Activated T-cell treated with anti-CD3 and anti-CD28 coated beads, Interleukin-2, amount 50 U/mL, for 4 hours (primary cell): ENCODE measurements around the gene NIPAL1. TPM values are rescaled to one million over a fixed set of nuclear protein-coding genes. Genes with fewer than 3 reads are reported as not detected.
A peak's percentile ranks its signal among the peaks of the same experiment; 100 is the strongest.
"Not testable (repeated sequence)": the region's sequence is repeated elsewhere in the genome, so short reads cannot be mapped to it uniquely, and the experiment has no call there.

Experiments used
- ATAC-seq, 2 donors: fragments of 200-7000 bp; cut with Tn5 transposase; one replicate each; pipeline ENCODE4 v1.10.0; 2021
- DNase-seq: peaks from one replicate; pipeline ENCODE4 v3.0.0-alpha.2; 2020
- H3K27me3 Mint-ChIP-seq: one replicate; pipeline ENCODE4 v1.8.0; 2021; ENCODE audit warnings: low read depth, mixed read lengths
- H3K36me3 Mint-ChIP-seq: one replicate; pipeline ENCODE4 v1.8.0; 2022; ENCODE audit warnings: mixed read lengths; ENCODE audit not compliant: insufficient read depth
- H3K4me1 Mint-ChIP-seq: one replicate; pipeline ENCODE4 v1.8.0; 2021; ENCODE audit warnings: low read depth, mixed read lengths
- H3K4me3 Mint-ChIP-seq: one replicate; pipeline ENCODE4 v1.8.0; 2021; ENCODE audit warnings: mild to moderate bottlenecking, moderate library complexity, mixed read lengths
- H3K9me3 Mint-ChIP-seq: one replicate; pipeline ENCODE4 v1.8.0; 2021; ENCODE audit warnings: mixed read lengths
- total RNA-seq, 3 donors: library from RNA; stranded (reverse); gene quantifications; one replicate each; pipeline ENCODE4 v1.2.1, GENCODE V29; 2021

Gene NIPAL1
- 1 to 10 TPM; 8.6 to 8.9 (median 8.8) TPM for total RNA-seq

DNA sequence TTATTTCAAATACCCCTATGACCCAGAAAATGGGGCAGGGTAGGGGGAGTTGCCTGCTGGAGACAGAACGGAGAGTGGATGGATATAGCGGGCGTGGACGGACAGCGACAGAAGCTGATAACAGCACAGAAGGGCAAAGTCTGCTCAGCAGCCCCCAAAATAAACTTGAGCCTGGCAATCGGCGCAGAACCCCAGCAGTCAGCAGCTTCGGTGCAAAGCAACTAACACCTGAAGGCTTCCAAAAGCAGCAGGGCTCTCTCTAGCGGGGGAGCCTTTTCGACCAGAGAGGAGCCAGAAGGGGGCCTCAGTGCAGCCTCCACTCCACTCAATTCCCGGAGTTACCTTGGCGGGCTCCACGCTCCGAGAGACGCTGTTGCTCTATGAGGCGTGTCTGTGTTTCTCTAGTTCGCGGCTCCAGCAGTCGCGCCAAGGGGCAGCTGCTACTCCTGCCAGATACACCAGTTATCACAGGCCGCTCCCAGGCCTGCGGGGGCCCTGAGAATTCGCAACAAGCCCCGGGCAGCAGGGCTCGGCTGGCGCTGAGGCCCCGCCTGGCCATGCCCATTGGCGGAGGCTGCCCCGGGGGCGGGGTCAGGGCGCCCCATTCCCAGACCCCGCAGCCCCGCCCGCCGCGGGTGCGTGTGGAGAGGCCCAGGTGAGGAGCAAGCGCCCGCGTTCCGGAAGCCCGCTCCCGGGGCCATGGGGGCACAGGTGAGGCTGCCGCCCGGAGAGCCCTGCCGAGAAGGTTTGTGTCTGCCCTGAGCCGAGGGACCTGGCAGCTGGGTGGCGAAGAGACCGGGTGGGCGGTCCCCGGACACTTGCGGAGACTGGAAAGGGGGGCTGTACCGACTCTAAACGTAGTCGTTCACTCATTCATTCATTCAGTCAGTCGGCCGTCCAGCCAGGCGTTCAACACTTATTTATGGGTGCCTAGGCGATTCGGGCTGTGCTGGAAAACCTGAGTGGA, at the start of gene NIPAL1, which contains the start of gene CNGA1:
NIPAL1 (plus strand) TSS at position 632 of the 967 bp plus-strand sequence; CDS start at position 700, 68 bp downstream.
CNGA1 (minus strand) TSS at position 541 of the 967 bp plus-strand sequence. CDS start 63,992 bp downstream, outside the sequence.
- peak within 1 kb of the TSS; percentile 86 for H3K4me3 Mint-ChIP-seq
- peak; percentile 91 for ATAC-seq
- DNase-seq: peak; percentile 67
- H3K36me3 Mint-ChIP-seq: no peaks in the 10 kb centered on the region
- peaks cover 22% of the 10 kb centered on the region for H3K4me1 Mint-ChIP-seq
- H3K27me3 Mint-ChIP-seq: peaks cover 17% of the 10 kb centered on the region
- peaks cover 4% of the 10 kb centered on the region for H3K9me3 Mint-ChIP-seq

DNA sequence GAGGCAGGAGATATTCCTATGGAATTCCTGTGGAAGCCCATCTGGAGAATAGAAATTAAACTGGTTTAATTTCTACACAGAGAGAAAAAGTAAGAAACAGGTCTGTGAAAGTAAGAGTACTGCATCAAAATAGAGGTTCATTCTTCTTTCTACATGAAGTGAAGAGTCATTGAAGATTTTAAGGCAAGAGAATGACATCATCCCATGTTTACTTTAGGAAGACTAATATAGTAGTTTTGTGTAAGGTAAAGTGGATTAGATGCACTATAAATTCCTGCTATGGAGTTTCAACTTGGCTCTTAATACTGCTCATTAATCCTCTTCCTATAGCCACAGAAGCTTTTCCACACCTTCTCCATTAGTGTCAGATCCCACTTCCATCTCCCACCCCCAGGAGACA, 47.7 kb upstream of the NIPAL1 start:
- Mint-ChIP-seq H3K4me3 (no peak overlapping the region), H3K9me3 (no peaks in the 10 kb centered on the region), H3K27me3 (peaks cover 5% of the 10 kb centered on the region), H3K4me1 (no peaks in the 10 kb centered on the region), H3K36me3 (no peaks in the 10 kb centered on the region)
- ATAC-seq: no peak
- no peak for DNase-seq

DNA sequence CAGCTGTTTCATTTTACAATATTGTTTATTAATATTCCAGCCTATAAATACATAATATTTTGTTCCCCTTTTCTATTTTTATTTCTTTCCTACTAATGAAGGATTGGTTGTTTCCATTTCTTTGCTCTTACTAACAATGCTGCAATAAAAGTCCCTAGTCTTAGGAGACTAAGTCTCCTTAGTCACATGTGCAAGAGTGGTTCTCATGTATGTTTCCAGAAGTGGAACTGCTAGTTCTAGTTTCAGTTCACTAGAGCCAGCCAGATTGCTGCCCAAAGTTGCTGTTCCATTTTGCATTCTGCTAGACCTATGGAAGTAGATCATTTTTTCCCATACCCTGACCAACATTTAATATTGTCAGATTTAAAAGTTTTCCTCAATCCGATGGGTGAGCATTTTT, 44.4 kb upstream of the NIPAL1 start:
- Mint-ChIP-seq H3K4me3 (no peak overlapping the region), H3K4me1 (no peaks in the 10 kb centered on the region), H3K36me3 (no peaks in the 10 kb centered on the region), H3K9me3 (no peaks in the 10 kb centered on the region), H3K27me3 (peaks cover 6% of the 10 kb centered on the region)
- ATAC-seq (no peak), DNase-seq (no peak)

DNA sequence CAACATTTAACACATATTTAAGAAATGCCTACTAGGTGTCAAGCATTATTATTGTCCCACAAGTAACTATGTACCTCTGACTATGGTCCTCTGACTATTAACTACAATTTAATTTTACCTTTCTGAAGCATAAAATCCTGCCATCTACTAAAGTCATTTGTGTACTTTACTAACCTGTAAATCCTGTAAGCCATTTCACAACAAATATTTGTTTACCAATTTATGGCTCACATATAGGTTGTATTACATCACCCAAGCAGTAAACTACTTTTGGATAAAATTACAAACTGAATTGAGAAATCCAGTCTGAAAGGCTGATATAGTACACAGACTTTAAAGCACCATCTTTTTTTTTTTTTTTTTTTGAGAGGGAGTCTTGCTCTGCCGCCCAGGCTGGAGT, 43.9 kb upstream of the NIPAL1 start:
- no peak for ATAC-seq
- Mint-ChIP-seq H3K27me3 (peaks cover 6% of the 10 kb centered on the region), H3K4me3 (no peak overlapping the region), H3K4me1 (no peaks in the 10 kb centered on the region), H3K9me3 (no peaks in the 10 kb centered on the region), H3K36me3 (no peaks in the 10 kb centered on the region)
- no peak for DNase-seq

DNA sequence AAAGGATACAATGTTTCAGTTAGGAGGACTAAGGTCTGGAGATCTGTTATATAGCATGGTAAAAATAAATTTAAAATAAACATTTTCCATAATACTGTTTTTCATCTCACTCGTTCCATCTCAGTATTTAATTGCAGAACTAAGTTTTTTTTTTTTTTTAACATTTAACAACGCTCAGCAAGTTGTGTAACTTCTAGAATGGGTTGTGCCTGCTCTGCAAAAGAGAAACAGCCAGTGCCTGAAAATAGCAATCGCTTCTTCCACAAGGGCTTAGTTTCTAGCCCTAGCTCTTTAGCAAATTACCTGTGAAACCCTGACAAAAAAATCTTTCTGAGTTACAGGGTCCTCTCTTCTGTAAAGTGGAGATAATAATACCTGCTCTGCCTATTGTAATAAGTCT, 42.0 kb upstream of the NIPAL1 start:
- Mint-ChIP-seq H3K9me3 (no peaks in the 10 kb centered on the region), H3K4me3 (no peak overlapping the region), H3K36me3 (no peaks in the 10 kb centered on the region), H3K27me3 (peaks cover 3% of the 10 kb centered on the region), H3K4me1 (no peaks in the 10 kb centered on the region)
- ATAC-seq: no peak
- DNase-seq: no peak

DNA sequence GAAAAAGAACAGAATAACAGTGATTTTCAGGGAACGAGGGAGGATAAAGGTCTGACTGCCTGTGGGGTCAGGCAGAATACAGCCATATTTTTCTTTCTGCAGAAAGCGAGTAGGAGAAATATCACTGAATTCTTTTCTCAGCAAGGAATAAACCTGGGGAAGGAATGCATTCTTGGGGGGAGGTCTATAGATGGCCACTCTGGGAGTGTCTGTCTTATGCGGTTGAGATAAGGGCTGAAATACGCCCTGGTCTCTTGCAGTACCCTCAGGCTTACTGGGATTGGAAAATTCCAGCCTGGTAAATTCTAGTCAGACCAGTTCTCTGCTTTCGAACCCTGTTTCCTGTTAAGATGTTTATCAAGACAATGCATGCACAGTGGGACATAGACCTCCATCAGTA, 26.4 kb upstream of the NIPAL1 start:
- DNase-seq (no peak), ATAC-seq (no peak)
- H3K9me3 Mint-ChIP-seq: peaks cover 17% of the 10 kb centered on the region
- no peak overlapping the region for H3K4me3 Mint-ChIP-seq
- H3K36me3 Mint-ChIP-seq: no peaks in the 10 kb centered on the region
- peaks cover 4% of the 10 kb centered on the region for H3K27me3 Mint-ChIP-seq
- peaks cover 6% of the 10 kb centered on the region for H3K4me1 Mint-ChIP-seq

DNA sequence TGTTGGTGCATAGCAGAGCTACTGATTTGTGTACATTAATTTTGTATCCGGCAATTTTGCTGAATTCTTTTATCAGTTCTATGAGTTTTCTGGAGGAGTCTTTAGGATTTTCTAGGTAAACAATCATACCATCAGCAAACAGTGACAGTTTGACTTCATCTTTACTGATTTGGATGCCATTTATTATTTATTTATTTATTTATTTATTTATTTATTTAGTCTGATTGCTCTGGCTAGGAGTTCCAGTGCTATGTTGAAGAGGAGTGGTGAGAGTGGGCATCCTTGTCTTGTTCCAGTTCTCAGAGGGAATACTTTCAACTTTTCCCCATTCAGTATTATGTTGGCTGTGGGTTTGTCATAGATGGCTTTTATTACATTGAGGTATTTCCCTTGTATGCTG, 24.1 kb upstream of the NIPAL1 start:
- not testable (repeated sequence) for ATAC-seq, H3K27me3 Mint-ChIP-seq, H3K36me3 Mint-ChIP-seq, H3K4me1 Mint-ChIP-seq, H3K4me3 Mint-ChIP-seq, DNase-seq
- peaks cover 17% of the 10 kb centered on the region for H3K9me3 Mint-ChIP-seq

DNA sequence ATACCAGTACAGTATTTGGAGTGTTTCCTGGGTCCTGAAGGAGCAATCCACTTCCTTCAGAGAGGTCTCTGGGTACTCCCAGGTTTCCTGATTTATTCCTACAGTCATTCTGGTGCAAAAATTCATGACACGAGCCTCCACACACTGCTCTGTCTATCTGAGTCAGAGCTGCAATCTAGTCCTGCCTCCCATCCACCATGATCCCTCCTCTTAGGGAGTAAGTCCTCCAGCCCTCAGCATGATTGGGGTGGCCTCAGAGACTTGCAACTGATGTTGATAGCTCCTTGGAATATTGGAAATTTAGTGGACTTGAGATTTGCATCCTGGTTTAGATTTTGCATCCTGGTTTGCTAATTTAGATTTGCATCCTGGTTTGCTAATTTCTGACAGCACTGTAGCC, 20.6 kb upstream of the NIPAL1 start:
- no peaks in the 10 kb centered on the region for H3K36me3 Mint-ChIP-seq
- H3K4me1 Mint-ChIP-seq: peaks cover 6% of the 10 kb centered on the region
- H3K9me3 Mint-ChIP-seq: peaks cover 20% of the 10 kb centered on the region
- DNase-seq: no peak
- no peak for ATAC-seq
- H3K27me3 Mint-ChIP-seq: peaks cover 7% of the 10 kb centered on the region
- no peak overlapping the region for H3K4me3 Mint-ChIP-seq

DNA sequence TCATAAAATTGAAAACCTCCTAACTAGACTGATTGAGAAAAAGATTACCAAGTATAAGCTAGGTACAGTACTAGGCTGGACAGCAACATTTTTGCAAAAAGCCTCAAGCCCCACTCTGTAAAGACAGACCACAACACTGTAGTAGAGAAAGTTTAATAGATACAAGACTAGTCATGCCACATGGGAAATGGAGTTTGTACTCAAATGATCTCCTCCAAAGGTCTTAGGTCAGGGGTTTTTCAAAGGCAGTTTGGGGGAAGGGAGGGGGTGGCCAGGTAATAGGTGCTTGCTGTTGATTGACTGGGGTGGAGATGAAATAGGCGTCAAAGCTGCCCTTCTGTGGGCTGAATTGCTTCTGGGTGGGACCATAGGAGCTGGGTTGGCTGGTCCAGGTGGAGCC, 14.3 kb upstream of the NIPAL1 start:
- ATAC-seq (no peak), DNase-seq (no peak)
- no peaks in the 10 kb centered on the region for H3K36me3 Mint-ChIP-seq
- peaks cover 13% of the 10 kb centered on the region for H3K9me3 Mint-ChIP-seq
- H3K27me3 Mint-ChIP-seq: peaks cover 7% of the 10 kb centered on the region
- no peak overlapping the region for H3K4me3 Mint-ChIP-seq
- H3K4me1 Mint-ChIP-seq: no peaks in the 10 kb centered on the region

DNA sequence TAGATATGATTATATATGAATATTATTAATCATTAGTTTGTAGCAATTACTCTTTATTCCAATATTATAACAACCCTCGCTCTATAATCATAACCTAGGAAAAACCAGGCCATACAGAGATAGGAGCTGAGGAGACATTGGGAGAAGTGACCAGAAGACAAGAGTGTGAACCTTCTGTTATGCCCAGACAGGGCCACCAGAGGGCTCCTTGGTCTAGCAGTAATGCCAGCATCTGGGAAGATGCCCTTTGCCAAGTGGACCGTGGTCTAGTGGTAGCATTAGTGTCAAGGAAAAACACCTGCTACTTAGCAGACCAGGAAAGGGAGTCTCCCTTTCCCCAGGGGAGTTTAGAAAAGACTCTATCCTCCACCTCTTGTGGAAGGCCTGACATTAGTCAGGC, 13.0 kb upstream of the NIPAL1 start:
- H3K36me3 Mint-ChIP-seq, ATAC-seq, H3K4me1 Mint-ChIP-seq, H3K27me3 Mint-ChIP-seq, H3K4me3 Mint-ChIP-seq, H3K9me3 Mint-ChIP-seq: not testable (repeated sequence)
- peak; percentile 16 for DNase-seq

DNA sequence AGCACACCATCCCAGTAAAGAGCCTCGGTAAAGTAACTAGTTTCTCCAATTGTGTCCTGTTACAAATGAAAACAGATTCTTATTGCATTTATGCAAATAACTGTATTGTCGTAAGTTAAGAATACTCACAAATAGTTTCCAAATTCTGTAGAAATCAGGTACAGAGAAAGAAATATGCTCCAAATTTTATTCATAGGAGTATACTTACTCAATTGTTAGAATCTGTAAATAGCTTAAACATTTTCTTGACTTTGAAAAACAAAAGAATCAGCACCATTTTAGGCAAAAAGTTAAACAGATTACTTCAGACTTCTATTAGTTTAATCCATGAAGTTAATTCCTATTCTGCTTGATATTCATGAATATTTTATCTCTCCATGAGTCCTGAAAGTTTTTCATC, 10.8 kb upstream of the NIPAL1 start:
- no peak for DNase-seq
- H3K36me3 Mint-ChIP-seq: no peaks in the 10 kb centered on the region
- no peaks in the 10 kb centered on the region for H3K27me3 Mint-ChIP-seq

DNA sequence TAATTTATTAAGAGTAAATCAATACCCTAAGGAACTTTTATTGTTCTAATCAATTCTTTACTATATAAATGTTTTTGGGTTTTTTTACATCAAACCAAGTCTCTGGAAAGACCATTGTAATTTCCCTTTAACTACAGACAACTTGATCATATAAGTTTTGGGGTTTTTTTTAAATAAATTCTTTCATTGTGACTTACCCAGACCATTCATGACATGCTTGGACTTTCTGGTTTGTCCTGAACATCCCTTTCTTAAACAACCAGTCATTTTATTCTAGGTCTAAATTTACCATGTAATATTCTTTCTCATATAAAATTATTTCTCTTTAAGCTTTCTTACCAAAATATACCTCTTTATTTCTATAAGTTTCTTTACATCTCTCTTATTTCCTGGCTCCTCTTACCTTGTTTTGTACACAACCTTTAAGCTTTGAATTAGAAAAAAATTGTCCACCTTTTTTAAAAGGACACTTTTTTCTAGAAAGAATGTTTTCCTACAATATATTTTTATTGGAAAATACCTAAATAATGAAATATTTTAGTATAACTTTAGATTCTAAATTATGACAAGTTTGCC, 8.5 kb upstream of the NIPAL1 start:
- ATAC-seq (no peak), DNase-seq (no peak)
- Mint-ChIP-seq H3K4me3 (no peak overlapping the region), H3K4me1 (no peaks in the 10 kb centered on the region), H3K27me3 (peaks cover 5% of the 10 kb centered on the region), H3K9me3 (peaks cover 3% of the 10 kb centered on the region), H3K36me3 (no peaks in the 10 kb centered on the region)

More for the DNA sequence above, 10.8 kb upstream of the NIPAL1 start:
- Mint-ChIP-seq H3K4me3 (no peak overlapping the region), H3K4me1 (no peaks in the 10 kb centered on the region), H3K9me3 (peaks cover 3% of the 10 kb centered on the region)
- ATAC-seq: no peak

DNA sequence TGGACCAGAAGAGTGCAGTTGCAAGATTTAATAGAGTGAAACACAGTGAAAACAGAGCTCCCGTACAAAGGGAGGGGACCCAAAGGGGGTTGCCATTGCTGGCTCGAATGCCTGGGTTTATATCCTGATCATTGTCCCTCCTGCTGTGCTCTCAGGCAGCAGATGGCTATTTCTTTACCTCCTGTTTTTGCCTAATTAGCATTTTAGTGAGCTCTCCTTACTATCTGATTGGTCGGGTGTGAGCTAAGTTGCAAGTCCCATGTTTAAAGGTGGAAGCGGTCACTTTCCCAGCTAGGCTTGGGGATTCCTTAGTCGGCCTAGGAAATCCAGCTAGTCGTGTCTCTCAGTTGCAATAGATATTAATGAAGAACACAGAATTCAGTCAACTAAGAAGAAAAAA, 5.7 kb upstream of the NIPAL1 start:
- H3K4me1 Mint-ChIP-seq, H3K36me3 Mint-ChIP-seq: not testable (repeated sequence)

DNA sequence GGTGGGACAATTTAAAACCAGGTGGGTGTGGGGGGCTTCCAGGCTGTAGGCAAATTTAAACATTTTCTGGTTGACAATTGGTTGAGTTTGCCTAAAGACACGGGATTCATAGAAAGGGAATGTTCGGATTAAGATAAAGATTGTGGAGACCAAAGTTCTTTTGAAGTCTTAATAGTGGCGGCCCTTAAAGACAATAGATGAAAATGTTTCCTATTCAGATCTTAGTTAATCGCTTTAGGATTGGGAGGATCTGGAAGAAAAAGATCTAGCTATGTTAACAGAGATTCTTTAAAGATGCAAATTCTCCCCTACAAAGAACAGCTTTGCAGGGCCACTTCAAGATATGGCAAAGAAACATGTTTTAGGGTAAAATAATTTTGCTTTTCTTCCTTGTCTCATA, 4.8 kb upstream of the NIPAL1 start:
- Mint-ChIP-seq H3K27me3 (peaks cover 17% of the 10 kb centered on the region), H3K4me1 (peaks cover 9% of the 10 kb centered on the region), H3K4me3 (no peak overlapping the region), H3K9me3 (no peaks in the 10 kb centered on the region), H3K36me3 (no peaks in the 10 kb centered on the region)
- ATAC-seq (no peak), DNase-seq (no peak)

More for the DNA sequence above, 5.7 kb upstream of the NIPAL1 start:
- H3K27me3 Mint-ChIP-seq: peaks cover 15% of the 10 kb centered on the region
- DNase-seq, H3K4me3 Mint-ChIP-seq, H3K9me3 Mint-ChIP-seq, ATAC-seq: not testable (repeated sequence)

DNA sequence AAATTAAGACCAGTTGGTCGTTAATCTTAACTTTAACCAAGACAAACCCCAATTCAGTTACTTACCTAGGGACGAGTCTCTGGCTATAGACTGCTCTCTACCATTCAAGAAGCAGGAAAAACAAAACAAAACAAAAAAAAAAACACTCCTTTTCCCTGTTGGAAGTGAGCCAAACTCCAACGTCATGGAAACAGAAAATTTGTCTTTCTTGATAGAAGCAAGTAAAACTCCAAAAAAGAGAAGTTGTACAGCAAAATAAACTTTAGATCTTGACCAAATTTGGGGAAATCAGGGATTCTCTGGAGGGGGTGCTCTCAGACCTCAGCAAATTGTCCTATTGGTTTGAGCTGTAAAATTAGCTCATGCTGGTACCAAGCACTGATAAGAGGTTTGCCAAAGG, 3.7 kb upstream of the NIPAL1 start:
- peaks cover 13% of the 10 kb centered on the region for H3K4me1 Mint-ChIP-seq
- no peak for DNase-seq
- H3K27me3 Mint-ChIP-seq: peaks cover 17% of the 10 kb centered on the region
- H3K4me3 Mint-ChIP-seq: no peak overlapping the region
- H3K36me3 Mint-ChIP-seq: no peaks in the 10 kb centered on the region
- no peaks in the 10 kb centered on the region for H3K9me3 Mint-ChIP-seq
- no peak for ATAC-seq
